HG03469 (cell line): ENCODE results near the gene CCND2.

Experiments used
- ATAC-seq: cut with Tn5 transposase; IDR thresholded peaks from one replicate; pipeline ENCODE4 v1.9.1; 2021; ENCODE audit warnings: mild to moderate bottlenecking, moderate library complexity, moderate number of reproducible peaks; ENCODE audit not compliant: unreplicated experiment

Gene CCND2

DNA sequence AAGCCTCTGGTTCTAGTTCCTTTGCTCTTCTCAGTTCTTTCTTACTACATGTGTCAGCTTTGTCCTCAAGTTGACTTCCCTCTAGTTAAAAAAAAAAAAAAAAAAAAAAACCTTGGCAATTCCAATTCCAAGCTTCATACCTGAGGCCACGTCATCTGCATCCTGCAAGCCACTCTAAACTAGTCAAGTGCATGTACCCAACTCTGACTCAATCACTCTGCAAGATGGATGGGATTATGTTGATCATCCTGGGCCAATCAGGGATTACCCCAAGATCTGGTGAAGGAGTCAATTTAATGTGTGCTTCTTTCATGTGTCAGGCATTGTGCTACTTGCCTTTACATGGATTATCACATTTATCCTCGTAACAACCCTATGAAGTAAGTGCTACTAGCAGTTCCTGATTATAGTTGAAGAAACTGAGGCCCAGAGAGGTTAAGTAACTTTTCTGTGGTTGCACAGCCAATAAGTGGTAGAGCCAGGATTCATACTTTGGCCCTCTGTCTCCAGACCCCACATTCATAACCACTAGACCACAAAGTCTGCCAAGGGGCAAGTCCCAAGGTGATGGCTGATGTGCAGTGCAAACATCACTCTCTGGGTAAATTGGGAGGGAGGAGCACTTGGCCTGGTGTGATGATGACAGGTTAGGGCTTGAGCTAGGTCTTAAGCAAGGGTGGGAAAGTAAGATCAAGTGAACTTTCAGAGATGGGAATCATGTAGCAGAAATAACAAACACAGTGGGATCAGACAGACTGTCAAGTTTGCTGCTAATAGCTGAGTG, 17.3 kb upstream of the CCND2 start:
- ATAC-seq, result no peak

DNA sequence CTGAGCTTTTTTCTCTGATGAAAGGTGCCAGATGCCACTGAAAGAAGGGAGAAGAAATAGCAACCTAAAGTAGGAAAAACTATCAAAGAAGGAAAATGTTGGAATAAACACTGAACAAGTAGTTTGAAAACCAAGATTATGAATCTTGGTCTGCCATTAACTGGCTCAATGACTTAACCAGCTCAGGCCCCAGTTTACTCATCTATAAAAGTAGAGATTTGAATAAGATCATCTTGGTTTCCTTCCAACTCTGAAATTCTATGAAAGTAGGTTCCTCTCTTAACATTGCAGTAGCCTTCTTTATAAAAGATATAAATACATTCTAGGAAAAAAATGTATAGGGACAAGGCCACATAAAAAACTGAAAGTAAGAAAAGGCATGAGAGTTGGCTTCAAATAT, 16.1 kb upstream of the CCND2 start:
- ATAC-seq, result no peak

DNA sequence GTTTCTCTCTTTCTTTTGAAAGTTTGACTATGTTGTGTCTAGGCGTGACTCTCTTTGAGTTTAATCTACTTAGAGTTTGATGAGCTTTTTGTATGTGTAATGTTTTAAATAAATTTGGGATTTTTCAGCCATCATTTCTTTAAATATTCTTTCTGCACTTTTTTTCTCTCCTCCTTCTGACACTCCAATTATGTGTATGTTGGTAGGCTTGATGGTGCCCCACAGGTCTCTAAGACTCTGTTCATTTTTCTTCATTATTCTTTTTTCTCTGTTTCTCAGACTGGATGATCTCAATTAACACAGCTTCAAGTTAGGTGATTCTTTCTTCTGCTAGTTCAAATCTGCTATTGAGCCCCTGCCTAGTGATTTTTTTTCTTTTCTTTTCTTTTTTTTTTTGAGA, 14.5 kb upstream of the CCND2 start:
- no peak for ATAC-seq

DNA sequence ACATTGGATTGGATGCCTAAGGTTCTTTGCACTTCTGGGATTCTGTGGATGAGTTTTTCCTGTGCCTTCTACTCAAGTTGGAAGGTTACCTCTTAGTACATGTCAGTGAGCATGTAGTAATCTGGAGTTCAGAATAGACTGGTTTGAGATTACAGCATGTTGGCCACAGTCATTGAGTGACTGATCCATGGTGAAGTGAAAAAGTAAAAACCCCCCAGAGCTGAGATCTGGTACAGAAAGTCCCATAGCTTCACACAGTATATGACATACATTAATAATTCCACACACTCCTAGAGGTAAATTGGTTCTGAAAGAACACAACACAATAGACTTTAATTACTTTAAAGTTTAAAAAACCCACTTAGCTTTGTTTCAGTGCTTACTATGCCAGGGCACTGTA, 11.9 kb upstream of the CCND2 start:
- ATAC-seq, result no peak

DNA sequence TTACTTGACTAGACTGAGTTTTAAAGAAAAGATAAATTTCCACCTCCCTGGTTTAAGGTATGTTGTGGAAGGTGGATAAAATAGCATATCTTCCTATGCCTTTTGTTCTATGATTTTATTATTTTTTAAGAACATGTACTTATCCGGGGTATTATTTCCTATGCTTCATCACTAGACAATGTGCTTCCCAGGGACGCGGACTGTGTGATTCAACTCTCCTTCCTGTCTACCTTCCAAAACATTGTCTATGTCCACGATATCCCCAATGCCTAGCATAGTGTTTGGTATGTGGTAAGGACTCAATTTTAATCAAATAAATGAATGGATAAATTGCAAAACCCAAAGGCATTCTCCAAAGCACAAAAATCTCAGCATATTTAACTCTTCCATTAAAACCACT, 8.3 kb upstream of the CCND2 start:
- no peak for ATAC-seq

DNA sequence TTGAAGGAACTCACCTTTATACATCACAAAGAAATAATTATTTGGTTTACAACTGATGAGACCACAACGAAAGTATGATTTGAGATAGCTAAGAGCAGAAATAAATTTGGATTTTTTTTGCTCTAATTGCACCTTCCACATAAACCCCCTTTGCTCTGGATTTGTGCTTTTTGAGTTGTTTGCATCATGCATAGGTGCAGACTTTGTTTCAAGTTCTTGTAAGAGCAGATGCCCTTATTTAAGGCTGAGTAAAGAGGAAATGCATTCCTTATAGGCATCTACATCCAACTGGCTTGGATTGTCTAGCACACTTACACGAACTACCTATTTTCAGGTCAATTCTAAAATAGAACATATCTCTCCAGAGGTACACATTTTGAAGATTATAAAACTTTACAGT, 6.6 kb upstream of the CCND2 start:
- no peak for ATAC-seq

DNA sequence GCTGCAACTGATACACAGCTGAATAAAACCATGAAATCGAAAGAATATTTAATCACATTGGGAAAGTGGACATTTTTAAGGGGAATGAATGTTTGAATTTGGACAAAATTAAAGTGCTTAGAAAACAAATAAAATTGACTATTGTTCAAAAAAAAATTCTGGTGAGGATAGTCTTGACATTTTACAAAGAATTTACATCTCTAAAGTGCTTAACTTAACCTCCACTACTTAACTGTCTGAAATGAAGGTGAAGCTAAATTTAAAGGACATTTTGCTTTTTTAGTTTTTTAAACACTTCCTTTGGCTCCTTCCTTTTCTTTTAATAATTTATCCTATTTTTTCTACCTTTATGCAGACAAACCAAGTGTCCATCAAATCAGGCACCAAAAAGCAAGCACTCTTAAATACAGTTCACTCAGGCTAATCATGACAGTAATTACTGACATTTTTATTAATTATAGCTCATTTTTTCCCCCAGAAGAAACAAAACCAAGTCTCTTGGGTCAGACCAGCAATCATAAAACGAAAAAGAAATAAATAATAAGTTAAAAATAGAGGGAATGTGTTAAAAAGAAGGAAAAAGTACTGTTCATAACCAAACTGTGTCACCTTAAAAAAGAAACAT, 5.7 kb upstream of the CCND2 start:
- no peak for ATAC-seq

DNA sequence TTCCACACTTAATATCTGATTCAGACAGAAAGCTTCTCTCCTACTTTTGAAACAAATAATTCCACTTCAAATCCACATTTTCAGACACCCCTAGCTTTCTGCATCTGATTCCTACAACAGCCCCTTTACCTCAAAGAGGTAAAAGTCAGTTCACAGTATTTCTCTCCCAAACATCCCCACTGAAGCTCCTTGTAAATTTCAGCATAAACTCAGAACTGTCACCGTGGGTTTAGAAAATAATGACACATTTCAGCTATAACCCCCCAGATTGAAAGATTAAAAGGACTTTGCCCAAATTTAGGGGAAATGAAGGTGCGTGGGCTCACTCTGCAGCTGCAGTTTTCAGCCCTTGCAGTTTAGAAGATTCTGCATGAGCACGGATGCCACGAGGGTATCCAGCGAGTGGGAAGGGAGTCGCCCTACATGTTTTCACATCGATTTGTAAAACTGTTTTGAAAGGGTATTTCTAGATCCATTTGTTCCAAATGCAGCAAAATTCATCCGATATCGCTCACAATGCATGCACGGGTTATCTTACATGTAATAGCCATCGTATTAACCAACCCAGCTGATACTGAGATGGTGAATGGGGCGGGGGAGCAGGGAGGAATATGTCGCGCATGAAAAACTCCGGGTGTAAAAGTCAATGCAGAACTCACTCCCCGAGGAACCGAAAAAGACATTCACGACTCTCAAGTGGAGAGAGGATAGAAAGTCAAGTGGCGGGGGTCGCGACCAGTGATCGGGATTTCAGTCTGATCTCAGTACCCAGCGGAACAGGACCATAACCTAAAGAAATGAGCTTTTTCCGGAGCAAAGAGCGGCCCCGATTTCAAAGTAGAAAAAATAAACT, 5.0 kb upstream of the CCND2 start:
- no peak for ATAC-seq

DNA sequence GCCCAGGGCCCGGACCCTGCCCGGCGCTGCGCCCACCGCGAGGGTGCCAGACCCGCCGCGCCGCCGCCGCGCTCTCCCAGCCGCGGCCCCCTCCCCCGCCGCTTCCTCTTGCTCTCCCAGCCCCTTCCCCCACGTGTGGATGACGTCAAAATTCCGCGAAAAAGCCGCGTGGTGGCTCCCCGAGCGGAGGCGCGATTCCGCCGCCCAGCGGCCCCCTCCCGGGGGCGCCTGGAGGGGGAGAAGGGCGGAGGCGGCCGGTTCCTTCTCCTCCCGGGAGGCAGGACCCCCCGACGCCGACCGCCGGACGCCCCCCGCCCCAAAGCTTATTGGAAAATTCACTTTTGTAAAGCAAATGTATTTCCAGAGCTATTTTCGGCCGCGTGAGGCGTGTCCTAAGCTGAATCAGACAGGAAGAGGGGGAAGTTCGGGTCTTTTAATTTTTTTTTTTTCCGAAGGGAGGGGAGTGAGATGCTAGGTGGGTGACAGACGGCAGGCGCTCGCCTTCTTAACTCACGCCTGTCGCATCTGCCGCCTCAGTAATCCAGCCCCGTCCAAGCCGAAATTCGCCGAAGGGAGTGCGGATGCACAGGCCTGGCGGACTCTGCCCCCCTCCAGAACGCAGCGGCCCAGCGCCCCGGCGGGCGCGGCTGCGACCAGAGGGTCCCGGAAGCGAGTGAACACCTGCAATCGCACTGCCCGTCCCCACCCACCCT, 4.1 kb upstream of the CCND2 start:
- no peak for ATAC-seq

DNA sequence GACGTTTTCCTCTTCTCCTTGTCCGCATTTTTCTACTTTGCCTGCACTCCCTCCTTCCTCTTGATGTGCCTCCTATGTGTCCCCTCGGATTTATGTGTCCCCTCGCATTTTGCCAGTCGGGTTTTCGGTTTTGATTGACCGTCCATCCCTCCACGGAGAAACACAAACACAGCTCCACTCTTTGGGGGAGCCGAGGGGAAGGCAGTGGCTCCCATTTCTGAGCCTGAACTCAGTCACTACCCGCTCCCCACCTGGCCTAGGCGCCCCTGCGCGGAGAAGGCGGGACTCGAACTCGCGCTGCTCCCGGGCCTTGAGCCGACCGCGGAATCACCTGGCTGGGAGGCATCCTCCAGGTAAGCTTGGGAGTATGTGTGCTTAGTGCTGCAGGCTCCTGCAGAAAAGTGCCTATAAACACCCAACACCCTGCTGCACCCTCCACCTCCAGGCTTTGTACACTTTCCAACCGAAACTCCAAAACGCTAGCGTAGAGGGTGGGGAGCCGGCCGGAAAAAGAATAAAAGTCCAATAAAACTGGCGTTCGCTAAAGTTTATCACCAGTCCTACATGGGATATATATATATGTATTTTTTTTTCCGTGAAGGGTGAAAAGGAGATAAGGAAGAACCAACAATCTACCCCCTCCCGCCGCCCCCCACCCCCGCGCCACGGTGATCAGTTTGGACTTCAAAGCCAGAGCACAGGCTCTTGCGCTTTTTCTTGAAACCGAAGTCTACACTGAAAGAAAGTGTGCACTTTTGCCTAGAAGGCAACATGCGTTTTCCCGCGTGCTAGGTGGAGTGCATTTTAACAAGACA, 3.3 kb upstream of the CCND2 start:
- ATAC-seq, result no peak

DNA sequence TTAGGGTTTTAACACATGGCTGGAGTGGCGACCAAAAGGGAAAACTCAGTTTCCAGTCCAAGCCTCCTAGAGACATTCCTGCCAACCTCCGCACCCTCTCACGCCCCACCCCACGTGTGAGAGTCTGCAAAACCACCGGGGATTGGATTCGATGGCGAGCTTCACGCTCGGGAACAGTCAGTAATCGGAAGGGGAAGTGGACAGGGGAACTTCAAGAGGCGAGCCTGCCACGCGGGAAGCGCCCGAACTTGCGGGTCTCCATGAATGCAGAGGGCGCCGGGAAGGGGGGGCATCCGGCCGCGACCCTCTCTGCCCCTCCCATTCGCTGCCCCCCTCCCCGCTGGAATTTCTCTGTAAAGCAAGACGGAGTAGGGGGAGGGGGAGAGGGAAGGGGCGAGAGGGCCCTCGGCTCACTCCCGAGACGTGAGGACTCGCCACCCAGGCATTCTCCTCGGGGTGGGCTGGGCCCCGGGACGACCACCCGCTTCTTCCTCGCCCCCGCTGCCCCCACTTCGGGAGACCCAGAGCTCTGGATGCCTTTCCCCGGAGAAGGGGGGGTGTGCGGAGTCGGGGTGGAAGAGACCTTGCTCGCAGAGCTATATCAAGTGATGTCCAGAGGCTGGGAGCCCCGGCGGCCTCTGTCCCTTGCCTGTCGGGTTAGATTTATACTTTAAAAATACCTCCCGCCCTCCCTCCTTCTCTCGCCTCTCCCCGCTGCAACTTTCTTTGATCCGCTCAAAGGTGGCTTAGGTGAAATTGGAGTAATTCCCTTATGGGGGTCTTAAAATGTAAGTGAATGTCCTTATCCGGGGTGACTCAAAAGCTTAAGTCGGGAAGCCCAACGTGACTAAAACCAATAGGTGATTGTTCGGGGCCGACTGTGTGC, 2.5 kb upstream of the CCND2 start:
- ATAC-seq, result no peak

DNA sequence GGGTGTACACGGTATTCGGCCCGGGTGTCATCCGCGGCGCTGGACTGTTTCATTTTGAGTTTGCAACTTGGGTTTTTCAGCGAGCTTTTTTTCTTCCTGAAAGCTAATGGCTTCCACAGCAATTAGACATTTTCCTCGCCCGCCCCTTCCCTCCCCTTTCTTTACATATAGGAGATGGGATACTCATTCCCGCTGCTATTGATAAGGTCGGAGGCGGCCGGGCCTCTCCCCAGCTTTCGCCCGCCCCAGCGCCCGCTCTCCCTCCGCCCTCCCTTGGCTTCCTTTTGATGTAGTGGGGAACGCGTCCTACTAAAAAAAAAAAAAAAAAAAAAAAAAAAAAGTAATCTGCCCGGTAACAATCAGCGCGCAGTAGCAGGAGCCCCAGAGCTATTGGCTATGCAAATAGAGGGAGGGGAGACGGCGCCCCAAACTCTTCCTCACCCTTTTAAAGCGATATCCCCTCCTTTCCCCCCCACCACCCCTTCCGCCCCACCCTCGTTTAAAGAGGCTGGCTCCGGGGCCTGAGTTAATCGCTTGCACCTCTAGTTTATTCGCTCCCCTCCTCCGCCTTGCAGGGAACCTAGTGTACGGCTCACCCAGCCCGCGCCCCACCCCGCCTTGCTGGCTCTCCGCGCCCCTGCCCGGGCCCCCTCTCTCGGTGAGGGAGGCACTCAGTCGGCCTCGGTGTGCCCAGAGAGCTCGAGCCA, 1.7 kb upstream of the CCND2 start:
- ATAC-seq, result peak; percentile 28

DNA sequence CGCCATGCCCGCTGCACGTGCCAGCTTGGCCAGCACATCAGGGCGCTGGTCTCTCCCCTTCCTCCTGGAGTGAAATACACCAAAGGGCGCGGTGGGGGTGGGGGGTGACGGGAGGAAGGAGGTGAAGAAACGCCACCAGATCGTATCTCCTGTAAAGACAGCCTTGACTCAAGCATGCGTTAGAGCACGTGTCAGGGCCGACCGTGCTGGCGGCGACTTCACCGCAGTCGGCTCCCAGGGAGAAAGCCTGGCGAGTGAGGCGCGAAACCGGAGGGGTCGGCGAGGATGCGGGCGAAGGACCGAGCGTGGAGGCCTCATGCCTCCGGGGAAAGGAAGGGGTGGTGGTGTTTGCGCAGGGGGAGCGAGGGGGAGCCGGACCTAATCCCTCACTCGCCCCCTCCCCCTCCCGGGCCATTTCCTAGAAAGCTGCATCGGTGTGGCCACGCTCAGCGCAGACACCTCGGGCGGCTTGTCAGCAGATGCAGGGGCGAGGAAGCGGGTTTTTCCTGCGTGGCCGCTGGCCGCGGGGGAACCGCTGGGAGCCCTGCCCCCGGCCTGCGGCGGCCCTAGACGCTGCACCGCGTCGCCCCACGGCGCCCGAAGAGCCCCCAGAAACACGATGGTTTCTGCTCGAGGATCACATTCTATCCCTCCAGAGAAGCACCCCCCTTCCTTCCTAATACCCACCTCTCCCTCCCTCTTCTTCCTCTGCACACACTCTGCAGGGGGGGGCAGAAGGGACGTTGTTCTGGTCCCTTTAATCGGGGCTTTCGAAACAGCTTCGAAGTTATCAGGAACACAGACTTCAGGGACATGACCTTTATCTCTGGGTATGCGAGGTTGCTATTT, 914 bp upstream of the CCND2 start:
- ATAC-seq, result no peak

DNA sequence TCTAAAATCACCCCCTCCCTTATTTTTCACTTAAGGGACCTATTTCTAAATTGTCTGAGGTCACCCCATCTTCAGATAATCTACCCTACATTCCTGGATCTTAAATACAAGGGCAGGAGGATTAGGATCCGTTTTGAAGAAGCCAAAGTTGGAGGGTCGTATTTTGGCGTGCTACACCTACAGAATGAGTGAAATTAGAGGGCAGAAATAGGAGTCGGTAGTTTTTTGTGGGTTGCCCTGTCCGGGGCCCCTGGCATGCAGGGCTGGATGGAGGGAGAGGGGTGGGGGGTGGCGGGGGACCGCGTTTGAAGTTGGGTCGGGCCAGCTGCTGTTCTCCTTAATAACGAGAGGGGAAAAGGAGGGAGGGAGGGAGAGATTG, 300 bp upstream of the CCND2 start:
- no peak for ATAC-seq

DNA sequence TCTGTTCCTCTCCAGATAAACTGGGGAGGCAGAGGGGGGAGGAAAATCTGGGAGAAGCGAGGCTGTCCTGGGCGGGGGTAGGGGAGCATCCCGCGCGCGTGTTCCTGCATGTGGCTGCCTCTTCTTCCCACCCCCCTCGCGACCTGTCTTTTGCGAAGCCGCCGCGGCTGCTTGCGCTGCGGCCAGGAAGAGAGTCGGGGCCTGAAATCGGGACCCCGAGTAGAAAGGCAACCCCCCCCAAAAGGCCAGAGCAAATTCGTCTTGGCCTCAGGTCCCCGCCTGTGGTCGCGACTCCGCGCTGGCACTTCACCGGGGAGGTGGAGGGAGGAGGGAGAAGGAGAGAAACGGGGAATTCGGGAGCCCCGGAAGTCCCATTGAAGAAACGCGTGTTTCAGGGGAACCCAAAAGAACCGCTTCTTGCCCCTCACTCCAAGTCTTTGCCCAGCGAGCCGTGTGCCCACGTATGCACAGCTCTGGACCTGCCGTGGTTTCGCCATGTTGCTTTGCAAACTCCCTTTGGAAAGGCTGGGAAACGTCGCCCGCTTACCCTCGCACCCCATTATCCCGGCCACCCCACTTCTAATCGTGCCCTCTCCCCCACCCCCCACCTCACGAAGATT, 944 bp downstream of the CCND2 start:
- no peak for ATAC-seq

DNA sequence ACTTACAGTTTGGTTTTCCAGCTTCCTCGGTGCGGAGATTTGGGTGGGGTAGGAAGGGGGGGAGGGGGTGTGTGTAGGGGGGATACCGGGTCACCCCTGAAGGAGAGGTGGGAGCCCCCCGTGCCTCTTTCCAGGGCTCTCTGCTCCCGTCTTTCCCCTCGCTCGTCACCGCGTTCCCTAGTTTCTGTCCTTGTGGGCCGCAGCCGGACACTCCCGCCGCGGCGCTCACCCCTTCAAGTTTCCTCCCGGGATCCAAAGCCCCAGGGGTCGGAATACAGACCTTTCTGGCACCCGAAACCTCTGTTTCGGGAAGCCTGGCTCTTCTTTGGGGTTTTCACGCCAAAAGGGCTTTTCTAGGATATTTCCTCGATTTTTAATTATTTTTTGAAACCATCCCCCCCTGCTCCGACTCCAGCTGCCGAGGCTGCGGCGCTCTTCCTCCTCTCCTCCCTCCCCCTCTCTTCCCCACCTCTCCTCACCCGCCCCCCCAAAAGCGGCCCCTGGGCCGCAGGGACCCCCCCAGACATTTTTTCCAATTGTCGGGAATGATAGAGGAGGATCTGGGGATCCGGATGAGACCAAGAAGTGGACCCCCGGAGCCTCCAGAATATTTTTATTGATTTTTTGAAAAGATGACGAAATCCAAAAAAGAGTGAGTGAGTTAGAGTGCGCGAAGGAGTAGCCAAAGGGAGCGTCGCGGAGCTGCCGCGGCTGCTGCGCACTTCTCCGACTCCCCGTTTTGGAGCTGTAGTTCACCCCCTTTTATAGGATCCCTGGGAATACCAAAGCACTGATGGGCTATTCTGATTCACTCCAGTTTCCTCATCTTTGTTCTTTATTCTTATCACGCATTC, 1.7 kb downstream of the CCND2 start:
- no peak for ATAC-seq
